CD14-positive monocyte (primary cell): ENCODE results near the gene AKR1B1. TPM values are rescaled to one million over a fixed set of nuclear protein-coding genes. Genes with fewer than 3 reads are reported as not detected.

Source experiments
- DNase-seq, 3 donors: peaks; one replicate each; pipeline ENCODE4 v3.0.0-alpha.2; 2011 to 2022
- H2AFZ ChIP-seq: 2 replicates; pipeline ENCODE4 v1.6.0; 2012; ENCODE audit warnings: mild to moderate bottlenecking, low read depth, low read length, inconsistent platforms; ENCODE audit not compliant: insufficient read depth, poor library complexity, severe bottlenecking
- H3K27ac ChIP-seq, 2 donors: 1 replicate in 1 of 2; 2 replicates in 1 of 2; pipeline ENCODE4 v1.5.1; 2012 to 2013; ENCODE audit warnings: low read length in 2 of 2, control low read depth in 1 of 2, inconsistent platforms in 1 of 2, low read depth in 1 of 2, mild to moderate bottlenecking in 1 of 2
- H3K27me3 ChIP-seq, 2 donors: one replicate each; pipeline versions ENCODE4 v1.6.0 to v1.6.1; 2011 to 2013; ENCODE audit warnings: low read length in 2 of 2; ENCODE audit not compliant: control insufficient read depth in 2 of 2, insufficient read depth in 2 of 2
- H3K36me3 ChIP-seq, 2 donors: replicated peaks in 1 of 2; 1 replicate in 1 of 2; 2 replicates in 1 of 2; pipeline versions ENCODE4 v1.5.1 to v1.6.1; 2012 to 2013; ENCODE audit warnings: low read length in 2 of 2, control low read depth in 1 of 2, inconsistent platforms in 1 of 2, mild to moderate bottlenecking in 1 of 2; ENCODE audit not compliant: insufficient read depth in 2 of 2, control insufficient read depth in 1 of 2
- H3K4me1 ChIP-seq, 2 donors: 1 replicate in 1 of 2; 2 replicates in 1 of 2; pipeline versions ENCODE4 v1.5.1 to v1.6.1; 2012 to 2013; ENCODE audit warnings: low read length in 2 of 2, control low read depth in 1 of 2, inconsistent platforms in 1 of 2, mild to moderate bottlenecking in 1 of 2, moderate library complexity in 1 of 2; ENCODE audit not compliant: insufficient read depth in 2 of 2, control insufficient read depth in 1 of 2
- H3K4me2 ChIP-seq: replicated peaks from 2 replicates; pipeline ENCODE3; 2012; ENCODE audit warnings: low read length, moderate library complexity, mild to moderate bottlenecking; ENCODE audit not compliant: poor library complexity, severe bottlenecking; ENCODE audit errors: extremely low read depth
- H3K4me3 ChIP-seq, 3 experiments: fragments of 200-600 bp in 1 of 3; sonication (generic) in 1 of 3; replicated peaks in 1 of 3; 1 replicate in 2 of 3; 2 replicates in 1 of 3; pipeline ENCODE4 v1.5.1; 2011 to 2013; ENCODE audit warnings: low read length in 3 of 3, mild to moderate bottlenecking in 3 of 3, control low read depth in 2 of 3, low read depth in 2 of 3, inconsistent platforms in 1 of 3, moderate library complexity in 1 of 3
- H3K79me2 ChIP-seq: 2 replicates; pipeline ENCODE4 v1.6.0; 2012; ENCODE audit warnings: mild to moderate bottlenecking, control low read depth, inconsistent platforms, low read length, moderate library complexity; ENCODE audit not compliant: insufficient read depth
- H3K9ac ChIP-seq: 2 replicates; pipeline ENCODE4 v1.6.0; 2017; ENCODE audit warnings: low read length, mild to moderate bottlenecking; ENCODE audit not compliant: insufficient read depth, poor library complexity, severe bottlenecking
- H3K9me3 ChIP-seq, 2 donors: replicated peaks in 1 of 2; 1 replicate in 1 of 2; 2 replicates in 1 of 2; pipeline versions ENCODE4 v1.5.1 to v1.6.1; 2012 to 2013; ENCODE audit warnings: low read length in 2 of 2, control low read depth in 1 of 2; ENCODE audit not compliant: control insufficient read depth in 1 of 2, insufficient read depth in 1 of 2
- H4K20me1 ChIP-seq: 2 replicates; pipeline ENCODE4 v1.6.0; 2012; ENCODE audit warnings: mild to moderate bottlenecking, low read length, control low read depth, moderate library complexity; ENCODE audit not compliant: insufficient read depth
- H3K27ac Mint-ChIP-seq, 7 donors: one replicate each; pipeline ENCODE4 v1.8.0; 2020; ENCODE audit warnings: mild to moderate bottlenecking in 7 of 7, mixed read lengths in 7 of 7, moderate library complexity in 6 of 7, inconsistent platforms in 2 of 7
- H3K27me3 Mint-ChIP-seq, 3 donors: one replicate each; pipeline ENCODE4 v1.8.0; 2021 to 2022; ENCODE audit warnings: low read depth in 3 of 3, mild to moderate bottlenecking in 3 of 3, mixed read lengths in 3 of 3, moderate library complexity in 3 of 3, inconsistent platforms in 1 of 3
- H3K36me3 Mint-ChIP-seq, 2 donors: one replicate each; pipeline ENCODE4 v1.8.0; 2020; ENCODE audit warnings: mixed read lengths in 2 of 2, inconsistent platforms in 1 of 2, mild to moderate bottlenecking in 1 of 2
- H3K4me1 Mint-ChIP-seq: one replicate; pipeline ENCODE4 v1.8.0; 2020; ENCODE audit warnings: mild to moderate bottlenecking, mixed read lengths
- H3K4me3 Mint-ChIP-seq, 2 donors: one replicate each; pipeline ENCODE4 v1.8.0; 2020; ENCODE audit warnings: mild to moderate bottlenecking in 2 of 2, mixed read lengths in 2 of 2, moderate library complexity in 1 of 2
- H3K9me3 Mint-ChIP-seq, 7 donors: one replicate each; pipeline ENCODE4 v1.8.0; 2020 to 2022; ENCODE audit warnings: mixed read lengths in 7 of 7, mild to moderate bottlenecking in 6 of 7, moderate library complexity in 6 of 7, inconsistent platforms in 2 of 7
- CTCF ChIP-seq: fragments of 200-600 bp; IDR thresholded peaks from one replicate; pipeline ENCODE4 v1.8.0; 2022; ENCODE audit warnings: antibody characterized with exemption, mild to moderate bottlenecking
- WGBS: methylation state at CpG from one replicate; pipeline ENCODE4 v1.1.5; 2013; ENCODE audit warnings: missing lambda C conversion rate; ENCODE audit not compliant: insufficient coverage; 5-methylcytosine and 5-hydroxymethylcytosine counted together
- intact Hi-C, 2 donors: fragments of 100-400 bp; cut with micrococcal nuclease; formaldehyde crosslinking; loops; one replicate each; pipeline versions ENCODE4 v1.15.0 to v1.15.1; 2023
- polyA plus RNA-seq, 3 donors: library from polyadenylated mRNA; depleted of rRNA in 1 of 3; unstranded in 2 of 3; stranded (reverse) in 1 of 3; fragments of 300-500 nt in 2 of 3; fragments of >200 nt in 1 of 3; fragmentation: Illumina TruSeq in 2 of 3; gene quantifications; 1 replicate in 2 of 3; 2 replicates in 1 of 3; pipeline ENCODE4 v1.2.3, GENCODE V29; 2012 to 2021

The AKR1B1 gene
- polyA plus RNA-seq, 3 donors: 50.1 to 66.4 (median 62.6) TPM

- DNase-seq: no peak
- Histone ChIP-seq H3K4me2 (no peak overlapping the region), H3K9me3 (no peaks in the 10 kb centered on the region), H3K27me3 (no peaks in the 10 kb centered on the region), H3K4me3 (no peak overlapping the region), H4K20me1 (no peaks in the 10 kb centered on the region), H3K79me2 (no peaks in the 10 kb centered on the region), H3K27ac (no peak overlapping the region), H3K9ac (no peak overlapping the region), H3K36me3 (no peaks in the 10 kb centered on the region), H3K4me1 (no peaks in the 10 kb centered on the region), H2AFZ (no peak overlapping the region)
- 87% methylated on average over 2 of the region's 6 CpGs for WGBS
- H3K9me3 Mint-ChIP-seq: peaks cover 0 to 15% (median 4%) of the 10 kb centered on the region in 7 donors
- H3K27me3 Mint-ChIP-seq: peaks cover under 1 to 2% (median 2%) of the 10 kb centered on the region in 3 donors
- H3K27ac Mint-ChIP-seq: peak overlapping the region in 1 of 7 donors; percentile 67
- no peak overlapping the region for H3K4me3 Mint-ChIP-seq
- intact Hi-C loops: no loop called here
- no peaks in the 10 kb centered on the region for H3K36me3 Mint-ChIP-seq
- no peaks in the 10 kb centered on the region for H3K4me1 Mint-ChIP-seq
- TF ChIP-seq CTCF: no peak
Observed at GRCh38 chr7:134473861-134474291, 15.0 kb upstream of the AKR1B1 start.

- Mint-ChIP-seq H3K4me1 (no peaks in the 10 kb centered on the region), H3K4me3 (no peak overlapping the region), H3K9me3 (peaks cover 2 to 15% (median 7%) of the 10 kb centered on the region in 7 donors), H3K27ac (peak overlapping the region in 1 of 7 donors; percentile 9), H3K36me3 (no peaks in the 10 kb centered on the region), H3K27me3 (peaks cover under 1 to 3% (median 2%) of the 10 kb centered on the region in 3 donors)
- no peak overlapping the region for H3K4me3 ChIP-seq
- no peaks in the 10 kb centered on the region for H3K79me2 ChIP-seq
- WGBS: no CpG with 5 or more reads among the region's 2 CpGs
- TF ChIP-seq CTCF: no peak
- no peak overlapping the region for H3K27ac ChIP-seq
- H3K9me3 ChIP-seq: no peaks in the 10 kb centered on the region
- no peak for DNase-seq
- H3K9ac ChIP-seq: no peak overlapping the region
- no peaks in the 10 kb centered on the region for H3K36me3 ChIP-seq
- no peak overlapping the region for H2AFZ ChIP-seq
- no peak overlapping the region for H3K4me2 ChIP-seq
- H3K4me1 ChIP-seq: no peaks in the 10 kb centered on the region
- intact Hi-C loops: no loop called here
- H4K20me1 ChIP-seq: no peaks in the 10 kb centered on the region
- no peaks in the 10 kb centered on the region for H3K27me3 ChIP-seq
Observed at GRCh38 chr7:134472572-134473244, 13.8 kb upstream of the AKR1B1 start.
